Muscle of back (tissue), 11 donors: ENCODE measurements around the gene PLCL2. TPM values are rescaled to one million over a fixed set of nuclear protein-coding genes. Genes with fewer than 3 reads are reported as not detected.
A peak's percentile ranks its signal among the peaks of the same experiment; 100 is the strongest.

Experiments used
- DNase-seq, 3 donors: peaks; one replicate each; pipeline versions ENCODE4 v3.0.0 to v3.0.0-alpha.2; 2013
- polyA plus RNA-seq, 10 donors: library from polyadenylated mRNA; unstranded; fragments of 120-200 nt; gene quantifications; one replicate each; pipeline ENCODE4 v1.2.1, GENCODE V29; 2013; ENCODE audit not compliant: insufficient read length in 10 of 10

PLCL2 gene
- polyA plus RNA-seq, 10 donors: 7.7 to 18.1 (median 11.4) TPM

GRCh38 chr3:17040990-17041377 is 156.2 kb downstream of the PLCL2 start:
- DNase-seq: no peak

- DNase-seq: no peak
These were observed 160.1 kb downstream of the PLCL2 start for GRCh38 chr3:17044855-17045254.

GRCh38 chr3:17045705-17046104 is 160.9 kb downstream of the PLCL2 start:
- DNase-seq: no peak

- DNase-seq: no peak
These were observed 161.9 kb downstream of the PLCL2 start for GRCh38 chr3:17046623-17047022.

GRCh38 chr3:17047162-17047561 is 162.4 kb downstream of the PLCL2 start:
- no peak for DNase-seq

GRCh38 chr3:17047894-17048293 is 163.1 kb downstream of the PLCL2 start:
- DNase-seq: no peak

- DNase-seq: no peak
These were observed 165.3 kb downstream of the PLCL2 start for GRCh38 chr3:17050071-17050470.

- DNase-seq: no peak
These were observed 165.8 kb downstream of the PLCL2 start for GRCh38 chr3:17050506-17050905.

- DNase-seq: no peak
These were observed 167.6 kb downstream of the PLCL2 start for GRCh38 chr3:17052363-17052762.

GRCh38 chr3:17054301-17054981 is 169.7 kb downstream of the PLCL2 start:
- no peak for DNase-seq

- DNase-seq: no peak
These were observed 170.2 kb downstream of the PLCL2 start for GRCh38 chr3:17054982-17055343.

- peak in 1 of 3 donors; percentile 80 for DNase-seq
These were observed 170.9 kb downstream of the PLCL2 start for GRCh38 chr3:17055374-17056276.

- DNase-seq: peak in 1 of 3 donors; percentile 73
These were observed 172.6 kb downstream of the PLCL2 start for GRCh38 chr3:17057321-17057720.

GRCh38 chr3:17059989-17060550 is 175.3 kb downstream of the PLCL2 start:
- DNase-seq: no peak

- DNase-seq: no peak
These were observed 176.2 kb downstream of the PLCL2 start for GRCh38 chr3:17061005-17061404.

- no peak for DNase-seq
These were observed 178.0 kb downstream of the PLCL2 start for GRCh38 chr3:17062736-17063135.

GRCh38 chr3:17063596-17063995 is 178.8 kb downstream of the PLCL2 start:
- DNase-seq: no peak

GRCh38 chr3:17065315-17065714 is 180.6 kb downstream of the PLCL2 start:
- no peak for DNase-seq

- DNase-seq: no peak
These were observed 181.1 kb downstream of the PLCL2 start for GRCh38 chr3:17065881-17066280.

GRCh38 chr3:17069754-17070153 is 185.0 kb downstream of the PLCL2 start:
- no peak for DNase-seq

- peak; percentile 39 to 64 (median 47) for DNase-seq
These were observed 185.6 kb downstream of the PLCL2 start for GRCh38 chr3:17070161-17070959.

- DNase-seq: no peak
These were observed 189.8 kb downstream of the PLCL2 start for GRCh38 chr3:17074559-17074958.
